ENCODE results near the gene TMEM134.

- TF ChIP-seq, protein P1, sequence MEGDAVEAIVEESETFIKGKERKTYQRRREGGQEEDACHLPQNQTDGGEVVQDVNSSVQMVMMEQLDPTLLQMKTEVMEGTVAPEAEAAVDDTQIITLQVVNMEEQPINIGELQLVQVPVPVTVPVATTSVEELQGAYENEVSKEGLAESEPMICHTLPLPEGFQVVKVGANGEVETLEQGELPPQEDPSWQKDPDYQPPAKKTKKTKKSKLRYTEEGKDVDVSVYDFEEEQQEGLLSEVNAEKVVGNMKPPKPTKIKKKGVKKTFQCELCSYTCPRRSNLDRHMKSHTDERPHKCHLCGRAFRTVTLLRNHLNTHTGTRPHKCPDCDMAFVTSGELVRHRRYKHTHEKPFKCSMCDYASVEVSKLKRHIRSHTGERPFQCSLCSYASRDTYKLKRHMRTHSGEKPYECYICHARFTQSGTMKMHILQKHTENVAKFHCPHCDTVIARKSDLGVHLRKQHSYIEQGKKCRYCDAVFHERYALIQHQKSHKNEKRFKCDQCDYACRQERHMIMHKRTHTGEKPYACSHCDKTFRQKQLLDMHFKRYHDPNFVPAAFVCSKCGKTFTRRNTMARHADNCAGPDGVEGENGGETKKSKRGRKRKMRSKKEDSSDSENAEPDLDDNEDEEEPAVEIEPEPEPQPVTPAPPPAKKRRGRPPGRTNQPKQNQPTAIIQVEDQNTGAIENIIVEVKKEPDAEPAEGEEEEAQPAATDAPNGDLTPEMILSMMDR (IDR thresholded peaks at IDR 0.05 in 4 of 5, conservative IDR thresholded peaks at IDR 0.05 in 1 of 5), result no peak
- TF ChIP-seq POLR2A (IDR thresholded peaks at IDR 0.05), result no peak
Observed at GRCh38 chr11:67418476-67419281, 50.4 kb downstream of the TMEM134 start.
